NCI-H2171 (cell line): ENCODE data around the gene CFAP126.
A peak's percentile ranks its signal among the peaks of the same experiment; 100 is the strongest.
"Not testable (repeated sequence)": the region's sequence is repeated elsewhere in the genome, so short reads cannot be mapped to it uniquely, and the experiment has no call there.

ENCODE experiments used
- DNase-seq: peaks from one replicate; lab custom pipeline; 2025; lab: John Stamatoyannopoulos, UW

Gene CFAP126, protein sequence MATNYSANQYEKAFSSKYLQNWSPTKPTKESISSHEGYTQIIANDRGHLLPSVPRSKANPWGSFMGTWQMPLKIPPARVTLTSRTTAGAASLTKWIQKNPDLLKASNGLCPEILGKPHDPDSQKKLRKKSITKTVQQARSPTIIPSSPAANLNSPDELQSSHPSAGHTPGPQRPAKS

DNA sequence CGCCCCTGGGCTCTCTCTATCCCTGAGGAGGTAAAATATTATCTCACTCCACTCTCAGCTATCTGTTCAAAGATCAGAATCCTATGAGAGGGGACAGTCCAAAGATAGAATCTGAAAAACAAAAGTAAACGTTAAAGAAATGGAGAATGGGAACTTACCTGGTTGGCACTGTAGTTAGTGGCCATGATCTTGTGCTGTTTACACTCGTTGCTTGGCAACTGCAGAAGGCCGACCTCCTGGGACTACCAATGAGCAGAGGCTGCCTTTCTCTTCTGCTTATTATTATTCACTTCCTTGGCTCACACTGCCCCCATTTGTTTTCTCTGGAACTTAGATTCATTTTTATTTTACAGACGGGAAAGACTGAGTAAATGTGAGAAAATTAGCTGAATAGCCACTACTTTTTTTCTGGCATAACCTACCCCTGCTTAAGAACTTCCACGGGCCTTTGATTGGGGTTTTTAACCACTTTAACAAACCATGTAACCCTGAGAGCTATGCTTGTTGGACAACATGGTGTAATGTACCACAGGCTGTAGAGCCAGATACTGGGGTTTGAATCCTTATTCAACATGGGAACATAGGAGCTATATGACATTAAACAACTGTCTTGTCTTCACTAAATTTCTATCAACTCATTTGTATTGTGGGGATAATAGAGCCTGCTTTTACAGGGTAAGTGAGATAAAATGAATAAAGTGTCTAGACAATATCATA, at the start of gene CFAP126:
CFAP126 (minus strand) TSS at position 193 of the 717 bp plus-strand sequence; CDS start at position 185, 8 bp downstream.
- peak; percentile 42 for DNase-seq

DNA sequence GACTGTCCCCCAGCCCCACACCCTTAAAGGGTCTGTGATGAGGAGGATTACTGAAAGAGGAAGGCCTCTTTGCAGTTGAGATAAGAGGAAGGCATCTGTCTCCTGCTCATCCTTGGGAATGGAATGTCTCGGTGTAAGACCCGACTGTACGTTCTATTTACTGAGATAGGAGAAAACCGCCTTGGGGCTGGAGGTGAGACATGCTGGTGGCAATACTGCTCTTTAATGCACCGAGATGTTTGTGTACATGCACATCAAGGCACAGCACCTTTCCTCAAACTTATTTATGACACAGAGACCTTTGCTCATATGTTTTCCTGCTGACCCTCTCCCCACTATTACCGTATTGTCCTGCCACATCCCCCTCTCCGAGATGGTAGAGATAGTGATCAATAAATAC, 45.4 kb upstream of the CFAP126 start:
- DNase-seq, result not testable (repeated sequence)

DNA sequence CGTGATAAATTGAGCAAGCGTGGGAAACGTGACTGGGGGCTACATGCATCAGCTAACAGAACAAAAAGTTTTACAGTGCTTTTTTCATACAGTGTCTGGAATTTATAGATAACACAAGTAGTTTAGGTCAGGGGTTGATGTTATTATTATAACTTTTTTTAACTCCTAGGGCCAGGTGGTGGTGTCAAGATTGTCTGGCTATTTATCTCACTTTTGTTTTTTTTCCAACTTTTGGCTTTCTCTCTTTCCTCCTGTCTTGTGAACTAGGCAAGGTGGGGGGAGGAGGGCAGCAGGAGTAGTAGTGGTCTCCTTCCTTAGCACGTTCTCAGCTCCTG, 42.9 kb upstream of the CFAP126 start:
- not testable (repeated sequence) for DNase-seq

DNA sequence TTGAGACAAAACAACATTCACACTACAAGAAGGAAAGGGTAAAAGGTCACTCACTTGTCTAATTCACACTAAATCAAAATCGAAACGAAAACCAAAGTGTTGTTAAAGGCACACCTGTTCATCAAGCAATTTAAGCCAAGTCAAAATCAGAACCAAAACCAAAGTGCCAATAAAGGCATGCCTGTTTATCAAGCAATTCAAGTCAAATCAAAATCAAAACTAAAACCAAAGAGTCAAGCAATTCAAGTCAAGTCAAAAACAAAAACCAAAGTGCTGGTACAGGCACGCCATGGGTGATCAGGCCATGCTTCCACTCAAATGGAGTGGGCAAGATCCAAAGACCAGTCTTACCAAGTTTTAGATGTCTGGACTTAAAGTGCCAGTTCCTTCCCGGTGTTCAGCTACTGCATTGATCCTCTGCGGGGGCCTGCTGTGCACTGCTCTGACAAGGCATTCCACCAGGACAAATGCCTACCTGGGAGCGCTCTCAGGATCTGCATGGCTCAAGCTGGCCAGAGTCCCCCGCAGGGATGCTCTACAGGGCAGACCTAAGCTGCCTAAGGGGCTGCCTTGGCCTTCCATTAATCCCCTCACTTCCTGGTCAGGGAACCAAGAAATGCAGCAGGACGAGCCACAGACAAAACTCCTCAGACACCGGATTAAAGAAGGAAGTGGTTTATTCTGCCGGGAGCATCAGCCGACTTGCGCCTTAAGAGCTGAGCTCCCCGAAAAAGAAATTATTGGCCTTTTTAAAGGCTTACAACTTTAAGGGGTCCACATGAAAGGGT, 42.4 kb upstream of the CFAP126 start:
- DNase-seq, result not testable (repeated sequence)

DNA sequence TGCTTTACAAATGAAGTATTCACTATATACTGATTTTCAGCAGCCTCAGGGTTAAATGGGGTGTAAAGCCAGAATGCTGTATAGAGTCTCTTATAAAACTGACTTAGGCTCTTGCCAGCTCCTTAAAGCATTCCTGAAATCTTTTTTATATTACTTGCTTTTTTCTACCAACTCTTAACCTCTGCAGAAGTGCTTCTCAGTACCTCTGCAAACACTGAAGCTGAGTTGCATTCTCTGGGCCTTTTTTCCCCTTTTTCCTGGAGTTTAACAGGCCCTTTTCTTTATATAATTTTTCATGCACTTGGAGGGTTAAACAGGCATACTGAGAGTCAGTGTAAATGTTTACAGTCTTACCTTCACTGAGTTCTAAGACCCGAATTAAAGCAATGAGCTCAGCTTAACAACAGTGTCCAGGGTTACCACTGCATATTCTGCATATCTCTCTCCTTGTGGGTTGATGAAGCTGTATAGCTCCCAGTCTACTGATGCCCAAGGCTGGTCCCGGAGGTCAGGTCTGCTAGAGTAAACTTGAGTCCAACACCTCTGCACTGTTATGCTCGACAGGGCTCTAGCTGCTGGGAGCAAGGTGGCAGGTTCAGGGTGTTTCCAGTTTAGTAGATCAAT, 40.9 kb upstream of the CFAP126 start:
- DNase-seq, result no peak

DNA sequence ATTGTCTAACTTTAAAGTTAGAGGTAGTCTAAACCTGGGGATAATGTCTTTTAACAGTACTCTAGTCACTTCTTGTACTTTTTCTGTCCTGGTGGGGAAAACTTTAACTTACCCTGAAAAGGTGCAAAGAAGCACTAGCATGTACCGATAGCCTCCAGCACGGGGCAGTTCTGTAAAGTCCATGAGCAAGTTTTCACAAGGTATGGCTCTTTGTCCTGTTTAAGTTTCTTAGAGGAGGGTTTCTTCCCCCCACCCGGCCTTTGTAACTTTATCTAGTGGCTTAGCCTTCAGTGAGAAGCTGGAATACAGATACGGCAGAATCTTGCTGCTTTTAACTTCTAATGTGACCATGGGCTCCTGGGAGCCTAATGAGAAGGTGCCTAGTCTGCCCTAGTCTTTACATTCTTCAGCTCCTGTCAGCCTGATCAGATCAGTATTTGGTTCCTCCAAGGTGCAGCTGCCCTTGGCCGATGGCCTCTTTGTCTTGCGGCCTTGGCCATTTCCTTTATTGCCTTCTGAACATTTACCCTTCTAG, 39.8 kb upstream of the CFAP126 start:
- DNase-seq, result no peak

DNA sequence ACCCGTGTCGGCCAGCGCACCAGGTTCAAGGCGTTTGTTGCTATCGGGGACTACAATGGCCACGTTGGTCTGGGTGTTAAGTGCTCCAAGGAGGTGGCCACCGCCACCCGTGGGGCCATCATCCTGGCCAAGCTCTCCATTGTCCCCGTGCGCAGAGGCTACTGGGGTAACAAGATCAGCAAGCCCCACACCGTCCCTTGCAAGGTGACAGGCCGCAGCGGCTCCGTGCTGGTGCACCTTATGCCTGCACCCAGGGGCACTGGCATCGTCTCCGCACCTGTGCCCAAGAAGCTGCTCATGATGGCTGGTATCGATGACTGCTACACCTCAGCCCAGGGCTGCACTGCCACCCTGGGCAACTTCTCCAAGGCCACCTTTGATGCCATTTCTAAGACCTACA, 38.9 kb upstream of the CFAP126 start:
- DNase-seq, result not testable (repeated sequence)

DNA sequence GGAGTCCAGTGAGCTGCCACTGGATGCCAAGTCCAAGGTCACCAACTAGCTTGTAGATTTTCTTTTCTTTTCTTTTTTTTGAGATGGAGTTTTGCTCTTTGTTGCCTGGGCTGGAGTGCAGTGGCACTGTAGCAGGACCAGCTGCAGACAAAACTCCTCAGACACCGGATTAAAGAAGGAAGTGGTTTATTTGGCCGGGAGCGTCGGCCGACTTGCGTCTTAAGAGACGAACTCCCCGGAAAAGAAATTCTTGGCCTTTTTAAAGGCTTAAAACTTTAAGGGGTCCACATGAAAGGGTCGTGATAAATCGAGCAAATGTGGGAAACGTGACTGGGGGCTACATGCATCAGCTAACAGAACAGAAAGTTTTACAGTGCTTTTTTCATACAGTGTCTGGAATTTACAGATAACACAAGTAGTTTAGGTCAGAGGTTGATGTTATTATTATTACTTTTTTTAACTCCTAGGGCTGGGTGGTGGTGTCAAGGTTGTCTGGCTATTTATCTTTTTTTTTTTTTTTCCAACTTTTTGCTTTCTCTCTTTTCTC, 36.4 kb upstream of the CFAP126 start:
- no peak for DNase-seq

DNA sequence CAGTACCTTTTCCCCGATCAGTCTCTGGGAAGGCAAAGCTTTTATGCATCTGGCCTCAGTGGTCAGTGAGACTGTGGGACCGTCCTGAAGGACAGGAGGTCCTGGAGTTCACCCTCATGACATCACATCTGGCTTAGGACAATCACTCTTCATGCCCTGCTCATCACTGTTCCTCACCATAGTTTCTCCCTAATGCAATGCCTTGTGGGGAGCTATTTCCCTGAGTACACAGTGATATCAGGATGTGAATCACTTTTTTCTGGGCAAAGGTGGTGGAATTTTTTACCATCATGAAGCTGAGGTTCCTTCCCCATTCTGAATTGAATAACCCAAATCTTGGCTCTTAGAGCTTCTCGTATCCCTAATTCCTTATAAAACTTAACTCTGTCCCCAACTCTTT, 34.8 kb upstream of the CFAP126 start:
- DNase-seq, result no peak

DNA sequence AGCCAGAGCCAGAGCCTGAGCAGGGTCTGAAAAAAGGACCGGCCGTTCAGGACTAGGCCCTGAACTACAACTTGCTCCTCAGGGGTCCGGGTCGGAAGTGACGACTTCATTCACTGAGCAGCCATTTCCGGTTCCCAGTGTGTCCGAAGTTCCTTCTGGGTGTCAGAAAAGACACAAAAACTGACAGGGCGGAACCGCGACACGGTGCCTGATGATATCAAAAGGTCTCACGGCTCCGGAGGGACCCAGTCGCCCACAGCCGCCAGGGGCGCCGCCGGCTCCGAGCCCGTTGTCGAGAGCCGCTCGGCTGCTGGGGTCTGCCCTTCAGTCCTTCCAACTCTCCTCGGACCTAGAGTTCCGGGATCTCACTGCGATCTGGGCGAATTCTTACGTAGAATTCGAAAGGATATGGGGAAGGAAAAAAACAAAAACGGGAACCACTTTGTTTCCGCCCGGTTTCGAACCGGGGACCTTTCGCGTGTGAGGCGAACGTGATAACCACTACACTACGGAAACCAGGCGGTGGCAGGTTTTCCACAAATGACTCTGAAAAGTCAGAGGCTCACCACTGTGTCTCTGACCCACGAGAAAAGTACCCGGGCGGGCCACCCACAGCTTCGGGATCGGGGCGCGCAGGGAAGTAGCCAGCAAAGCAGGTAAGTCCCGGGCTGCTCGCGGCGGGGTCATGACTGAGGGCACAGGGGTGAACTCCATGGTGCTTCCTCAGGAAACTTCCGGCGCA, 31.8 kb upstream of the CFAP126 start:
- DNase-seq, result peak; percentile 87

DNA sequence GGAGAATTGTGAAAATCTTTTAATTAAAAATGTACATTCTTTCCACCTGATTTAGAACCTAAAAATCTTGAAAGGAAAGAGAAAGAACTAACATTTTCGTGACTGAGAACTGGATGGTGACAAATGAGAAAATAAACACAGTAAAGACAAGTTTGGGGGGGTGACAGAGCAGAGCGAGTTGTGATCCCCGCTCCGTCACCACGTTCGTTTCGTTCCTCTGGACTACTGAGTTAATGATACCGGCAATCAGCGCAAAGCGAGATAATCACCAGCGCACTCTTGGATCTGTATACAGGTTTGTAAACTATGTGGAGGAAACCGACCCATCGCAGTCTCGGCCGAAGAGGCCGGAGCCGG, 31.2 kb upstream of the CFAP126 start:
- DNase-seq, result no peak

DNA sequence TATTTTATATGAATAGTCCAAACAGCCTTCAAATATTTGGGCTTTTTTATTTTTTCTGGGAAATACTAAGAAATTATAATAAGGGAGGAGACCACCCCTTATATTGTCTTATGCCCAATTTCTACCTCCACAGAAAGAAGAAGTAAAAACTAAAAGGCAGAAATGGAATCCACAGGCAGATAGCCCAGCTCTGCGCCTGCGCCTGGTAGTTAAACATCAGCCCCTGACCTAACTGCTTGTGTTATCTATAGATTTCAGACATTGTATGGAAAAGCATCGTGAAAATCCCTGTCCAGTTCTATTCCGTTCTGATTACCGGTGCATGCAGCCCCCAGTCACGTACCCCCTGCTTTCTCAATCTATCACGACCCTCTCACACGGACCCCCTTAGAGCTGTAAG, 29.4 kb upstream of the CFAP126 start:
- not testable (repeated sequence) for DNase-seq

DNA sequence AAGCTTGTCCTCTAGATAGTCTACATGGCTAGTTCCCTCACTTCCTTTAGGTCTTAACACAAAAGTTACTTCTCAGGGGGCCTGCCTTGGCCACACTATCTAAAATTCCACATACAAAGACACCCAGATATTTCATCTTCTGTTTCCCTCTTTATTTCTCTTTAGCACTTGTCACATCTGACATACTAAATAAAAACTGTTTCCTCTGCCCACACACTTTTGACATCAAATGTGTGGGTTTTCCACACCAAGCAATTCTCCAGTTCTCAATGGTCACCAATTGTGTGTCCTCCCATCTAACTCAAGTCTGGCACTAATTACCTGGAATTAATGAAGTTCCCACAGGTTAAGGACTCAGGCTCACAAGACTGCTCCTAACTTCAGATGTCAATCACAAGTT, 25.5 kb upstream of the CFAP126 start:
- DNase-seq, result no peak

DNA sequence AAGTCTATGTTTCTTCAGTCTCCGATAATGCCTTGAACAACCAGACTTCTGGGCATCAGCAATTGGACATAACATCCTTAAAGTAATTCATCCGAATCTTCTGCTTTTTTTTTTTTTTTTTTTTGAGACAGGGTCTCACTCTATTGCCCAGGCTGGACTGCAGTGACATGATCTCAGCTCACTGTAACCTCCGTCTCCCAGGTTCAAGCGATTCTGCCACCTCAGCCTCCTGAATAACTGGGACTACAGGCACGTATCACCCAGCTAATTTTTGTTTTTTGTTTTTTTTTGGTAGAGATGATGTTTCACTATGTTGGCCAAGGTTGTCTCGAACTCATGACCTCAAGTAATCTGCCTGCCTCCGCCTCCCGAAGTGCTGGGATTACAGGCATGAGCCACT, 23.9 kb upstream of the CFAP126 start:
- no peak for DNase-seq

DNA sequence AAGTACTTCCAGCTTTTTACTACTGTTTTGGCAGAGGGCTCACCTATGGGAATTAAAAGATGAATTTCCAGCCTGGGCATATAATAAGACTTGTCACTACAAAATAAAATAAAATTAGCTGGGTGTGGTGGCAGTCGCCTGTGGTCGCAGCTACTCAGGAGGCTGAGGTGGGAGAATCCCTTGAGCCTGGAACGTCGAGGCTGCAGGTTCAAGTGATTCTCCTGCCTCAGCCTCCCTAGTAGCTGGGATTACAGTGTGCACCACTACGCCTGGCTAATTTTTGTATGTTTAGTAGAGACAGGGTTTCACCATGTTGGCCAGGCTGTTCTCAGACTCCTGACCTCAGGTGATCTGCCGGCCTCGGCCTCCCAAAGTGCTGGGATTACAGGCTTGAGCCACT, 23.5 kb upstream of the CFAP126 start:
- DNase-seq, result not testable (repeated sequence)

DNA sequence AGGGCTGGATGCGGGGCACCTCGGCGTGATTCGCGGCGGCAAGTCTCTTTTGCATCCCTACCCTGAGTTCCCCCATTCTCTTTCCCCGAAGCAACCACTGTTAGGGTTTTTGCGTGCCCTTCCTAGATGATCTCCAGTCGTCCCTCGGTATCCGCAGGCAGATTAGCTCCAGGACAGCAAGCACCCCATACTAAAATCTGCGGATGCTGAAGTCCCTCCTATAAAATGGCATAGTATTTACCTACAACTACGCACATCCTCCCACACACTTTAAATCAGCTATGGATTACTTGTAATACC, 22.8 kb upstream of the CFAP126 start:
- no peak for DNase-seq

DNA sequence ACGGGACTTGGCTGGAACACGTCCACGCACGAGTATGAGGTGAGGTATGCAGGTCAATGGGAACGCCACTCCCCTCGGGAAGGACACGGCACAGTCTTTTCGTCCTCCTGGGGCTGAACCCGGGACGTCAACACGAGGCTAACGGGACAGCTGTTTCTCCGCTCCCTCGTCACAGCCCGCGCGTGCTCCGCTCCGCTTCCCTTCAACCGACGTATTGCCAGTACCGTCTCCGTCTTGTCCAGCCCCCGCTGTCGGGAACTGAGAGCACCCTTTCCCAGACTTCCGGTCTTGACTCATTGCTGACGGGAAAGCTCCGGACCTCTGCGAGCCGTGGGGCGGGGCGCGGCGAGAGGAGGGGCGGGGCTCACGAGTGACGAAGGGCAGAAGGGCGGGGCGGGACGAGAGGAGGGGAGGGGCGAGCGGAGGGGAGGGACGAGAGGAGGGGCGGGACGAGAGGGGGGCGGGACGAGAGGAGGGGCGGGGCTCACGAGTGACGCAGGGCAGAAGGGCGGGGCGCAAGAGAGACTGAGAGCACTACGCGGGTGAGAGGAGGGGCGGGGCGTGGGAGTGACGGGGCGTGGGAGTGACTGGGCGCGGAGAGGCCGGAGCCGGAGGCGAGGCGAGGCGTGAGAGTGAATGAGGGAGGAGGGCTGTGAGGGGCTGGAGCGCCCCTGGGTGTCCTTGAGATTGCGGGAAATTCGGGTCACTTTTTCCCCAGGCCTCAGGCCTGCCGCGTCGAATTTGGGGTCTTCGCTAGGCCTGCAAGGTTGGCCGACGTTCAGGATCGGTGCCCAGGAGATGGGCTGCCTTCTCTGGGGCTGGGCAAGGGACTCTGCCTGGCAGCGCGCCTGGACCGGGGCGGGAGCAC, 22.2 kb upstream of the CFAP126 start:
- peak; percentile 99 for DNase-seq

DNA sequence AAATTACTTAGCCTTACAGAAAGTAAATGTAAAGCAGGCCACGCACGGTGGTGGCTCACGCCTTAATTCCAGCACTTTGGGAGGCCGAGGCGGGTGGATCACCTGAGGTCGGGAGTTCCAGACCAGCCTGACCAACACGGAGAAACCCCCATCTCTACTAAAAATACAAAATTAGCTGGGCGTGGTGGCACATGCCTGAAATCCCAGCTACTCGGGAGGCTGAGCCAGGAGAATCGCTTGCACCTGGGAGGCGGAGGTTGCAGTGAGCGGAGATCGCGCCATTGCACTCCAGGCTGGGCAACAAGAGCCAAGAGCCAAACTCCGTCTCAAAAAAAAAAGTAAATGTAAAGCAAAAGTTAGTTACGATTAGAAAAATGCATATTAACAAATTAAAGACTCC, 21.5 kb upstream of the CFAP126 start:
- DNase-seq, result not testable (repeated sequence)

DNA sequence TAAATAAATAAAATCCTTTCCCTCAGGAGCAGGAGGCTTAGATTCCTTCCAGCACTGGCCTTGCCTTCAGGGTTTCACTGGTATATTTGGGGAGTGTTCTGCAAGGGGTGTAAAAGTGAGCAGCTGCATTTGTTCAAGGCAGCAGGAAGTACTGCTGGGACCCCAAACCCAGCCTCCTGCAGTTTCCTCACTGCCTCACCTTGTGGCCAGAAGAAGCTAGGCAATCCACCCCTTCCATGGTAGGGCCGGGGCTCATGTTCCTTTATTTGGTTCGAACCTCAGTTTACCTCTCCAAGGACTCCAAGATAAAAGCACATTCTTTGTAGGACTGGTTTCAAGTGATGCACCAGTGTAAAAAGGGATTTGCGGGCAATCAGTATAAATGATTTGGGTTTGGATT, 21.0 kb upstream of the CFAP126 start:
- no peak for DNase-seq

DNA sequence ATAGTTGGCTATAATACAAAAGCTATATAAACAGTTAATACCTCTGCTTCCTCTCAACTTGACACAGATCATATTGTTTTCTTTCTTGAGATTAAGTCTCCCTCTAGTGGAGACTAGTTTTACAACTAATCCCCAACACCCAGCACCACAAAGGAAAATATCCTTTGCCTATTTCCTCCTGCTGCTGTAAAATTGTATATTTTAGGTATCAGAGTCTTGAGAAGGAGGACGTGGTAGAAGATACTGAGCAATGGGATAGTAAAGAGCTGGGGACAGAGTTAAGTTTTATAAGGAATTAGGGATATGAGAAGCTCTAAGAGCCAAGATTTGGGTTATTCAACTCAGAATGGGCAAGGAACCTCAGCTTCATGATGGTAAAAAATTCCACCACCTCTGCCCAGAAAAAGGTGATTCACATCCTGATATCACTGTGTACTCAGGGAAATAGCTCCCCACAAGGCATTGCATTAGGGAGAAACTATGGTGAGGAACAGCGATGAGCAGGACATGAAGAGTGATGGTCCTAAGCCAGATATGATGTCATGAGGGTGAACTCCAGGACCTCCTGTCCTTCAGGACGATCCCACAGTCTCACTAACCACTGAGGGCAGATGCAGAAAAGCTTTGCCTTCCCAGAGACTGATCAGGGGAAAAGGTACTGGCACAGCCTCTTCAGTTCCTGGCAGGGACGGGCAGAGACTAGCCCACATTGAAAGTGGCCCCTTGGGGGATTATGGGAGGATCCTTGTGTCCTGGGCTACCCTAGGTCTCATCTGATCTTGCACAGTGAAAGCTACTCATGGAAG, 14.7 kb upstream of the CFAP126 start:
- peak; percentile 56 for DNase-seq
